Ammon's horn (tissue), 1 donor: ENCODE results near the gene UPF3A.
"Not testable (repeated sequence)": the region's sequence is repeated elsewhere in the genome, so short reads cannot be mapped to it uniquely, and the experiment has no call there.

Experiments used
- DNase-seq: peaks from one replicate; pipeline ENCODE4 v3.0.0-alpha.2; 2016; ENCODE audit warnings: low spot score

Gene UPF3A

GRCh38 chr13:114334305-114335053, 53.1 kb downstream of the UPF3A start:
- no peak for DNase-seq

- not testable (repeated sequence) for DNase-seq
Observed at GRCh38 chr13:114336457-114336856, 55.1 kb downstream of the UPF3A start.

- DNase-seq: no peak
Observed at GRCh38 chr13:114338959-114339358, 57.6 kb downstream of the UPF3A start.

- peak; percentile 49 for DNase-seq
Observed at GRCh38 chr13:114339857-114340534, 58.6 kb downstream of the UPF3A start.

- DNase-seq: no peak
Observed at GRCh38 chr13:114341003-114341777, 59.8 kb downstream of the UPF3A start.

- not testable (repeated sequence) for DNase-seq
Observed at GRCh38 chr13:114347256-114347655, 65.9 kb downstream of the UPF3A start.

- DNase-seq: not testable (repeated sequence)
Observed at GRCh38 chr13:114352763-114353162, 71.4 kb downstream of the UPF3A start.

GRCh38 chr13:114353382-114353781, 72.0 kb downstream of the UPF3A start:
- not testable (repeated sequence) for DNase-seq
